Measurements from ENCODE around the gene TMEM132D.

TMEM132D gene

GRCh38 chr12:129868575-129868974, 35.2 kb downstream of the TMEM132D start:
- no peak for TF ChIP-seq CTCF (IDR thresholded peaks at IDR 0.05; ENCODE audit: low read depth, low read length)
- H3K4me3 ChIP-seq (replicated peaks in 1 of 2; ENCODE audit: low read depth in 2 of 2, low read length in 2 of 2): no peak overlapping the region
- DNase-seq (ENCODE audit: low read depth in 2 of 2): no peak

- no peak overlapping the region for H3K4me3 ChIP-seq (replicated peaks in 1 of 2; ENCODE audit: low read depth in 2 of 2, low read length in 2 of 2)
- DNase-seq (ENCODE audit: low read depth in 2 of 2): no peak
- no peak for TF ChIP-seq CTCF (IDR thresholded peaks at IDR 0.05; ENCODE audit: low read depth, low read length)
These were observed 39.9 kb downstream of the TMEM132D start for GRCh38 chr12:129863938-129864337.

- H3K4me3 ChIP-seq (replicated peaks in 1 of 2; ENCODE audit: low read depth in 2 of 2, low read length in 2 of 2): no peak overlapping the region
- no peak for TF ChIP-seq CTCF (IDR thresholded peaks at IDR 0.05; ENCODE audit: low read depth, low read length)
- no peak for DNase-seq (ENCODE audit: low read depth in 2 of 2)
These were observed 41.2 kb downstream of the TMEM132D start for GRCh38 chr12:129862561-129863175.

GRCh38 chr12:129861951-129862350, 41.9 kb downstream of the TMEM132D start:
- H3K4me3 ChIP-seq (replicated peaks in 1 of 2; ENCODE audit: low read depth in 2 of 2, low read length in 2 of 2): no peak overlapping the region
- DNase-seq (ENCODE audit: low read depth in 2 of 2): no peak
- no peak for TF ChIP-seq CTCF (IDR thresholded peaks at IDR 0.05; ENCODE audit: low read depth, low read length)

- no peak for DNase-seq (ENCODE audit: low read depth in 2 of 2)
- no peak for TF ChIP-seq CTCF (IDR thresholded peaks at IDR 0.05; ENCODE audit: low read depth, low read length)
- no peak overlapping the region for H3K4me3 ChIP-seq (replicated peaks in 1 of 2; ENCODE audit: low read depth in 2 of 2, low read length in 2 of 2)
These were observed 49.2 kb downstream of the TMEM132D start for GRCh38 chr12:129854591-129854990.

GRCh38 chr12:129851296-129851695, 52.5 kb downstream of the TMEM132D start:
- no peak for DNase-seq (ENCODE audit: low read depth in 2 of 2)
- no peak overlapping the region for H3K4me3 ChIP-seq (replicated peaks in 1 of 2; ENCODE audit: low read depth in 2 of 2, low read length in 2 of 2)
- no peak for TF ChIP-seq CTCF (IDR thresholded peaks at IDR 0.05; ENCODE audit: low read depth, low read length)

GRCh38 chr12:129848876-129849275, 54.9 kb downstream of the TMEM132D start:
- no peak overlapping the region for H3K4me3 ChIP-seq (replicated peaks in 1 of 2; ENCODE audit: low read depth in 2 of 2, low read length in 2 of 2)
- no peak for TF ChIP-seq CTCF (IDR thresholded peaks at IDR 0.05; ENCODE audit: low read depth, low read length)
- DNase-seq (ENCODE audit: low read depth in 2 of 2): no peak
